Progenitor cell of endocrine pancreas (in vitro differentiated cells): ENCODE measurements around the gene NAXD. TPM values are rescaled to one million over a fixed set of nuclear protein-coding genes. Genes with fewer than 3 reads are reported as not detected.

Source experiments
- DNase-seq: peaks from one replicate; pipeline ENCODE4 v3.0.0; 2021; ENCODE audit warnings: low spot score; ENCODE audit not compliant: unreplicated experiment
- H3K27ac Mint-ChIP-seq: 2 replicates; pipeline ENCODE4 v1.8.0; 2021; ENCODE audit warnings: mild to moderate bottlenecking, moderate library complexity, mixed read lengths
- H3K27me3 Mint-ChIP-seq: 2 replicates; pipeline ENCODE4 v1.8.0; 2021; ENCODE audit warnings: mixed read lengths
- H3K36me3 Mint-ChIP-seq: 2 replicates; pipeline ENCODE4 v1.8.0; 2022; ENCODE audit warnings: mixed read lengths; ENCODE audit not compliant: insufficient read depth
- H3K4me1 Mint-ChIP-seq: 2 replicates; pipeline ENCODE4 v1.8.0; 2021; ENCODE audit warnings: low read depth, mixed read lengths
- H3K4me3 Mint-ChIP-seq: 2 replicates; pipeline ENCODE4 v1.8.0; 2021; ENCODE audit warnings: low read depth, mild to moderate bottlenecking, moderate library complexity, mixed read lengths
- H3K9me3 Mint-ChIP-seq: 2 replicates; pipeline ENCODE4 v1.8.0; 2021; ENCODE audit warnings: low read depth, mixed read lengths
- total RNA-seq: library from RNA; stranded (reverse); gene quantifications from 2 replicates; pipeline ENCODE4 v1.2.1, GENCODE V29; 2021
- TF ChIP-seq, protein P1 (sequence below): fragments of 200-600 bp; sonication (generic); IDR thresholded peaks from one replicate; pipeline ENCODE4 v1.5.0; 2021; ENCODE audit warnings: antibody characterized with exemption, mild to moderate bottlenecking; ENCODE audit not compliant: unreplicated experiment

The NAXD gene
- total RNA-seq, 1 donor from 2014 or later = 34.2 TPM

DNA sequence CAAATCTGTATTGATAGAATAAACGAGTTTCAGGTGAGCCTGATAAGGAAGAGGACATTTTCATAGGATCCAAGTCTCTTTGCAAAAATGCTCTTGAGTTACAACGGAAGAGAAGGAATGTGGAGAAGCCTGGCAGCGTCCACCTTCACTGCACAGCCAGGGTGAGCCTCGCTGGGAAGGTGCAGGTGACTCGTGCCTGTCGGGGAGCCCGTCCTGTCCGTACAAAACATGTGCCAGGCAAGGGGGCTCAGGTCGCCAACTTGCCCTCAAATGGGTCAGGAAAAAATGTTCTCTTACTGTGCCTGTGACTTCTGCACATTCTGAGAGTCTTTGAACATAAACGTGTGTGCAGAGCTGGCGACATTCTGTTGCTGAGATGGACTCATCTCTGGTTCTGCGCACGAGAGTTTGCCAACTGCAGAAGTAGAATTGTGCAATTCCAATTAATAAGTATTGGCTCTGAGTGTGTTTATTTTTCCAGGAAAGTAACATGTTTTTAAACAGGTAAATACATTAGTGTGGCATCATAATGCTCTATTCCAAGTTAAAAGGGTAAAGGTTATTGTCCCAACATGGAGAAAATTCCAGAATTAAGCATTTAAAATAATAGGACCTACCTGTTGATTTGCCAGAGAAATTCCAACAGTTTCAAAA, 28.6 kb downstream of the NAXD start:
- no peak for DNase-seq
- H3K4me1 Mint-ChIP-seq = peaks cover 3% of the 10 kb centered on the region

DNA sequence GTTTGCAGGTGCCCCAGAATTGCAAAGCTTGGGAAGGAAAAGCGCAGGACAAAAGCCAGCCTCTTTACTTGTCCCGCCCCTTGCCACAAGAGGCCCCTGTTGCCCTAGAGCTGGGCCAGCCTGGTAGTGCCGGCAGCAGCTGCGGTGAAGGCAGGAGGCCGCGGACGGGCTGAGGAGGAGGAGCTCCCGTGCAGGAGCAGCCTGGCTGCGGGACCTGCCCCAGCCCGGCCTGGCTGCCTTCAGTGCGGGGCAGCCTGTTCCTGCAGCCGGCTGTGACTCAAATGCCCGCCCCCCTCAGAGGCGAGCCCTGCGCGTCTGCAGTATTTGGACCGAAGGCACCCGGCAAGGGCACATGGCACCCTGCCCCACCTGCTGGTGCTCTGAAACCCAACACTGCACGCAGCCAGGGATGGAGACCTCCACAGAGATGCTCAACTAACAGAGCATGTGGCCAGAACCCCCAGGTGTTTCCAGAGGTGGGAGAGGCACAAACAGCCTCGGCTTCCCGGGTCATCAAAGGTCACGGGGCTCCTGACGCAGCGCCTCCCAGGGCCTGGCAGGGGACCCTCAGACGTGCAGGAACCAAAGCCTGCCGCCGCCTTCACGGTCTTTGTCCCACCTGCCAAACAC, 29.7 kb downstream of the NAXD start:
- H3K36me3 Mint-ChIP-seq = peaks cover 16% of the 10 kb centered on the region
- DNase-seq = peak; percentile 41
- H3K4me3 Mint-ChIP-seq = no peak overlapping the region
- TF ChIP-seq, protein P1, sequence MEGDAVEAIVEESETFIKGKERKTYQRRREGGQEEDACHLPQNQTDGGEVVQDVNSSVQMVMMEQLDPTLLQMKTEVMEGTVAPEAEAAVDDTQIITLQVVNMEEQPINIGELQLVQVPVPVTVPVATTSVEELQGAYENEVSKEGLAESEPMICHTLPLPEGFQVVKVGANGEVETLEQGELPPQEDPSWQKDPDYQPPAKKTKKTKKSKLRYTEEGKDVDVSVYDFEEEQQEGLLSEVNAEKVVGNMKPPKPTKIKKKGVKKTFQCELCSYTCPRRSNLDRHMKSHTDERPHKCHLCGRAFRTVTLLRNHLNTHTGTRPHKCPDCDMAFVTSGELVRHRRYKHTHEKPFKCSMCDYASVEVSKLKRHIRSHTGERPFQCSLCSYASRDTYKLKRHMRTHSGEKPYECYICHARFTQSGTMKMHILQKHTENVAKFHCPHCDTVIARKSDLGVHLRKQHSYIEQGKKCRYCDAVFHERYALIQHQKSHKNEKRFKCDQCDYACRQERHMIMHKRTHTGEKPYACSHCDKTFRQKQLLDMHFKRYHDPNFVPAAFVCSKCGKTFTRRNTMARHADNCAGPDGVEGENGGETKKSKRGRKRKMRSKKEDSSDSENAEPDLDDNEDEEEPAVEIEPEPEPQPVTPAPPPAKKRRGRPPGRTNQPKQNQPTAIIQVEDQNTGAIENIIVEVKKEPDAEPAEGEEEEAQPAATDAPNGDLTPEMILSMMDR = peak; percentile 58
- H3K27me3 Mint-ChIP-seq = no peaks in the 10 kb centered on the region
- no peaks in the 10 kb centered on the region for H3K4me1 Mint-ChIP-seq
- H3K9me3 Mint-ChIP-seq = no peaks in the 10 kb centered on the region
- no peak overlapping the region for H3K27ac Mint-ChIP-seq

More for the DNA sequence above, 28.6 kb downstream of the NAXD start:
- Mint-ChIP-seq H3K9me3 (no peaks in the 10 kb centered on the region), H3K4me3 (no peak overlapping the region), H3K36me3 (peaks cover 19% of the 10 kb centered on the region), H3K27ac (no peak overlapping the region), H3K27me3 (no peaks in the 10 kb centered on the region)
- TF ChIP-seq, protein P1 = no peak

DNA sequence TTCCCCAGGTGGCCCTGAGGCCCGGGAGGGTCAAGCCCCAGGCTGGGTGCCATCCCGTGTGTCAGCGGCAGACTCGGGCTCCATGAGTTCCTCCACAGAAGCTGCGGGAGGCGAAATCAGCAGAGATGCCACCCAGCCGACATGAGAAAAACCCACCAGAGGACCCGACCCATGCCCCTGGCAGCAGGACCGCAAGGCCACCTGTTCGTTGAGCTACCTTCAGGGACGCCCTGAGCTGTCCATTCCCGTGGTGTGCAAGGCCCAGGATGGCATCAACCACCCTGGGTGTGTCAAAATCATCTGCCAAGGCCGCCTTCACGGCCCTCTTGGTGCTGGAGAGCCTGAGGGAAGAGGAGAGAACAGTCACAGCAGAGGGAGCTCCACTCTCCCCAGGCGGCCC, 30.4 kb downstream of the NAXD start:
- Mint-ChIP-seq H3K4me3 (no peak overlapping the region), H3K36me3 (peaks cover 11% of the 10 kb centered on the region), H3K27ac (no peak overlapping the region)

DNA sequence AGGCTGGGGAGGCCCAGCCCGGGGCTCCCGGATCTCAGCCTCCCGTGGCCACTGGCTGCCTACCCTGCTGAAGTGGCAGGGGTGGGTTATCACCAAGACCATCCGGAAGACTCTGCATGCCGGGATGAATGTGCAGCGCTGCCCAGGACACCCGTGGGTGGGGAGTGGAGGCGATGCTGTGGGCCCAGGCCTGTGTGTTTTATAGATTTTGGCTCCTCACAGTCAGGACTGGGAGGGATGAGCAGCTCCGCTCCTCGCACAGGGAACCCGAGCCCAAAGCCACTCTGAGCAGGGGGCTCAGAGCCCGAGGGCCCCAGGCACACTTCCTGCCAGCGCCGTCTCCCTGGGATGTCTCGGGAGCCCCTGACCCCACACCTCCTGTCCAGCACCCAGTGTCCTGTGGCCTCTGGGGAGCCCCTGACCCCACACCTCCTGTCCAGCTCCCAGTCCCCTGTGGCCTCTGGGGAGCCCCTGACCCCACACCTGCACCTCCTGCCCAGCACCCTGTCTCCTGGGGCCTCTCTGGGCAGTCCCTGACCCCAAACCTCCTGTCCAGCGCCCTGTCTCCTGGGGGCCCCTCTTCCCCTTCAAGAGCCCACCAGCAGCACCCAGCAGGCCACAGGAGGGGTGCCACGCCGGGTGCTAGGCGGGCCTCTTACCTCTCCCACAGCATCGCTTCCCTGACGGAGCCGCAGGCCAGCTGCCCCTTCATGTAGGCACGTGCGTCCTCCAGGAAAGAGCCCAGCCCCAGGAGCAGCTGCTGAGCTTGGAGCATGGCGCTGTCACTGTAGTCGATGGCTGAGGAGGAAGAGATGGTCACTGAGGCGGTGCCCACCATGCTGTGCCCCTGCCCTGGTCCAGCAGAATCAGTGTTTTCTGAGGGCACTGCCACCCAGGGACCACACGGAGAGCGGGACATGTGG, 31.4 kb downstream of the NAXD start:
- Mint-ChIP-seq H3K4me1 (no peaks in the 10 kb centered on the region), H3K27ac (no peak overlapping the region), H3K9me3 (no peaks in the 10 kb centered on the region), H3K4me3 (no peak overlapping the region), H3K36me3 (peaks cover 9% of the 10 kb centered on the region), H3K27me3 (no peaks in the 10 kb centered on the region)
- TF ChIP-seq, protein P1 = no peak
- DNase-seq = no peak

More for the DNA sequence above, 30.4 kb downstream of the NAXD start:
- DNase-seq = no peak
- H3K4me1 Mint-ChIP-seq = no peaks in the 10 kb centered on the region
- H3K9me3 Mint-ChIP-seq = no peaks in the 10 kb centered on the region
- TF ChIP-seq, protein P1 = no peak
- H3K27me3 Mint-ChIP-seq = no peaks in the 10 kb centered on the region

DNA sequence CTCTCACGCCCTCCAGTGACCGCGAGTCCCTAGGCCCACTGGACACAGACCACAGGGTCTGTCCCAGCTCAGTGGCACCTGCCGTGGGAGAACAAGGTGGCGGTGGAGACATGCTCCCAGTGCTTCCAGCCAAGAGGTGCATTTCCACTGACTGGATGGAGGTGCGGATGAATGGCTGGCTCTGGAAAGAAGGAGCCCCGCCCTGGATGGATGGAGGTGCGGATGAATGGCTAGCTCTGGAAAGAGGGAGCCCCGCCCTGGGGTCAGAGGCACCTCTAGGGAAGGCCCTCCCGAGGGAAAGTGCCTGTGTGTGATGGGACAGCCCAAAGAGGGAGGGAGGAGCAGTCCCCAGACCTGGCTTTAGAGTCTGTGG, 32.0 kb downstream of the NAXD start:
- Mint-ChIP-seq H3K4me3 (no peak overlapping the region), H3K27me3 (no peaks in the 10 kb centered on the region), H3K9me3 (no peaks in the 10 kb centered on the region), H3K27ac (no peak overlapping the region), H3K36me3 (peaks cover 9% of the 10 kb centered on the region), H3K4me1 (no peaks in the 10 kb centered on the region)
- TF ChIP-seq, protein P1 = no peak
- no peak for DNase-seq
